Body of pancreas (tissue), 4 donors: ENCODE results near the gene PRUNE2. TPM values are rescaled to one million over a fixed set of nuclear protein-coding genes. Genes with fewer than 3 reads are reported as not detected.
"Not testable (repeated sequence)": the region's sequence is repeated elsewhere in the genome, so short reads cannot be mapped to it uniquely, and the experiment has no call there.

ENCODE experiments used
- ATAC-seq: fragments of 150-250 bp; one replicate; pipeline ENCODE4 v1.9.1; 2016
- DNase-seq, 4 donors: peaks; one replicate each; pipeline ENCODE4 v3.0.0-alpha.2; 2019
- H3K27ac ChIP-seq, 4 donors: fragments of 200-600 bp; sonication (generic); 1 replicate in 3 of 4; 2 replicates in 1 of 4; pipeline versions ENCODE4 v1.5.1 to v1.6.1; 2016 to 2019; ENCODE audit warnings: mild to moderate bottlenecking in 1 of 4, mixed read lengths in 1 of 4, moderate library complexity in 1 of 4
- H3K27me3 ChIP-seq, 2 donors: fragments of 200-600 bp; sonication (generic); one replicate each; pipeline ENCODE4 v1.6.0; 2016; ENCODE audit warnings: mild to moderate bottlenecking in 1 of 2
- H3K36me3 ChIP-seq, 2 donors: fragments of 200-600 bp; sonication (generic); replicated peaks in 1 of 2; 2 replicates each; pipeline ENCODE4 v1.5.1; 2016; ENCODE audit warnings: low read depth in 2 of 2; ENCODE audit not compliant: insufficient read depth in 1 of 2
- H3K4me1 ChIP-seq: fragments of 200-600 bp; sonication (generic); one replicate; pipeline ENCODE4 v1.6.0; 2016
- H3K4me3 ChIP-seq, 2 donors: fragments of 200-600 bp; sonication (generic); 1 replicate in 1 of 2; 2 replicates in 1 of 2; pipeline ENCODE4 v1.5.1; 2016 to 2019
- H3K9me3 ChIP-seq, 3 donors: fragments of 200-600 bp; sonication (generic); 1 replicate in 2 of 3; 2 replicates in 1 of 3; pipeline ENCODE4 v1.5.1; 2016
- POLR2A ChIP-seq, 3 donors: fragments of 450-650 bp; IDR thresholded peaks; one replicate each; pipeline ENCODE4 v1.6.1; 2016; ENCODE audit warnings: antibody characterized with exemption in 3 of 3, mild to moderate bottlenecking in 2 of 3
- WGBS, 2 donors: methylation state at CpG; one replicate each; pipeline ENCODE4 v1.1.5; 2017; 5-methylcytosine and 5-hydroxymethylcytosine counted together
- intact Hi-C: fragments of 100-400 bp; cut with DNase I; formaldehyde crosslinking; loops from one replicate; pipeline ENCODE4 v1.15.1; 2023
- total RNA-seq, 2 donors: library from RNA; depleted of rRNA; stranded (reverse); fragments of >200 nt; gene quantifications; one replicate each; pipeline ENCODE4 v1.1.0, GENCODE V29; 2016
- TF ChIP-seq, protein P1 (sequence below), 7 experiments: fragments of 450-650 bp in 4 of 7; fragments of 200-600 bp in 3 of 7; sonication (generic) in 3 of 7; IDR thresholded peaks; one replicate each; pipeline ENCODE4 v1.5.1; 2016 to 2019; ENCODE audit warnings: antibody characterized with exemption in 7 of 7

The PRUNE2 gene
- total RNA-seq, 2 donors from 2014 or later, result 3.9 to 15.2 TPM

DNA sequence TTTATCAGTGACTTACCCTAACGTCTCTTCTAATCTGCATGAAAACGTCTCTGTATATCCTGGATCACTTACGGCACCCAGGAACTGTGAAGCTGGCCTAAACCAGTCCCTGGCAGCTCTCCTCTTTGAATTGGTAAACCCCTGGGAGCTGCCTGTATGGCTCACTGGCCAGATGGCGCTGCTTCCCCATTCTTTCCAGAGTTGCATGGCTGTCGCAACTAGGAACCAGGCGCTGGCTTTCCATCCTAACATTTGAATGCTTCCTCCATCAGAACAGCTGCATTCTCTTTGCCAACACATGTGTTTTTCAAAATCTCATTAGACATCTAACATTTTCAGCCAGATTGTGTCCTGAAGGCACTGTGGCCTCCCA, 149.7 kb downstream of the PRUNE2 start:
- DNase-seq (peak in 1 of 4 donors; percentile 8), ATAC-seq (no peak)
- Histone ChIP-seq H3K27ac (no peak overlapping the region), H3K4me1 (no peaks in the 10 kb centered on the region), H3K9me3 (no peaks in the 10 kb centered on the region), H3K4me3 (no peak overlapping the region), H3K27me3 (no peaks in the 10 kb centered on the region), H3K36me3 (no peaks in the 10 kb centered on the region)
- WGBS, 2 donors, result 52 to 57% methylated on average over 6 of the region's 6 CpGs
- intact Hi-C loops, result no loop called here
- TF ChIP-seq, protein P1, sequence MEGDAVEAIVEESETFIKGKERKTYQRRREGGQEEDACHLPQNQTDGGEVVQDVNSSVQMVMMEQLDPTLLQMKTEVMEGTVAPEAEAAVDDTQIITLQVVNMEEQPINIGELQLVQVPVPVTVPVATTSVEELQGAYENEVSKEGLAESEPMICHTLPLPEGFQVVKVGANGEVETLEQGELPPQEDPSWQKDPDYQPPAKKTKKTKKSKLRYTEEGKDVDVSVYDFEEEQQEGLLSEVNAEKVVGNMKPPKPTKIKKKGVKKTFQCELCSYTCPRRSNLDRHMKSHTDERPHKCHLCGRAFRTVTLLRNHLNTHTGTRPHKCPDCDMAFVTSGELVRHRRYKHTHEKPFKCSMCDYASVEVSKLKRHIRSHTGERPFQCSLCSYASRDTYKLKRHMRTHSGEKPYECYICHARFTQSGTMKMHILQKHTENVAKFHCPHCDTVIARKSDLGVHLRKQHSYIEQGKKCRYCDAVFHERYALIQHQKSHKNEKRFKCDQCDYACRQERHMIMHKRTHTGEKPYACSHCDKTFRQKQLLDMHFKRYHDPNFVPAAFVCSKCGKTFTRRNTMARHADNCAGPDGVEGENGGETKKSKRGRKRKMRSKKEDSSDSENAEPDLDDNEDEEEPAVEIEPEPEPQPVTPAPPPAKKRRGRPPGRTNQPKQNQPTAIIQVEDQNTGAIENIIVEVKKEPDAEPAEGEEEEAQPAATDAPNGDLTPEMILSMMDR (IDR thresholded peaks at IDR 0.05), result no peak
- no peak for TF ChIP-seq POLR2A (IDR thresholded peaks at IDR 0.05)

DNA sequence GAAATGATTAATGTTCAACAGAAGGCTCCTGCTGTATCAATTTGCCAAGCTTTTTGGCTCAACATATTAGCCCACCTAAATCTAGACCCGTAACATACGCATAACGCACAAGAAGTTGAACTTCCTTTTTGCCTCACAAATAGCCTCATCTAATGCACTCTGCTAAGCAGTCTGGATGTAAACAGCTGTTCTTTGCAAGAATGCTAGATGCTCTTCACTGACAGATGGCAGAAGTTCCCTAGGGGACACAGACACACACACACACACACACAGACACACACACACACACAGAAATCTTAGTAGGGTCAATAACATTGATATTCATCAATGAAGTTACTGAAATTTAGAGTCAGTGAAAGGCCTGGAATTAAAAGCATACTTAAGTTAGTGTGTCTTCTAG, 154.9 kb downstream of the PRUNE2 start:
- intact Hi-C loops, result no loop called here
- no peaks in the 10 kb centered on the region for H3K27me3 ChIP-seq
- ATAC-seq (no peak), DNase-seq (no peak)
- no peak for TF ChIP-seq POLR2A (IDR thresholded peaks at IDR 0.05)
- TF ChIP-seq, protein P1 (IDR thresholded peaks at IDR 0.05), result no peak
- H3K4me1 ChIP-seq, result no peaks in the 10 kb centered on the region
- H3K36me3 ChIP-seq, result no peaks in the 10 kb centered on the region
- H3K4me3 ChIP-seq, result no peak overlapping the region
- WGBS, 2 donors, result 86 to 87% methylated on average over 3 of the region's 3 CpGs
- H3K27ac ChIP-seq, result no peak overlapping the region
- H3K9me3 ChIP-seq, result no peaks in the 10 kb centered on the region

DNA sequence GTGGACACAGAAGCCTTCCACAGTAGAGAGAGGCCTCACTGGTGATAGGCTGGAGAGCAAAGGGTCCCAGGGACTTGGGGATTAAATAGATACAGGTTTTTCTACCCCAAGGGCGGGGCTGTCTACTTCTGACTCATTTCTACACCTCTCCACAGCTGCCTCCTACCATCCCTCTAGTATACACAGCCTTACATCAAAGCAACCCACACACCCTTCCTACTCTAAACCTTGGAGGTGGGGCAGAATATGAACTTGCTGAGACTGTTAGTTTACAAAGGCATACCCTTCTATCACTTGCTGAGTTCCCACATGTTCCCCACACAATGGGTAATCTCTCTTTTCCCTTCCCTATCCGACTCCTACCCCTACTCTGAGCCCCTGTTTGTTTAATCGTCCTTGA, 161.6 kb downstream of the PRUNE2 start:
- H3K9me3 ChIP-seq, result no peaks in the 10 kb centered on the region
- no peaks in the 10 kb centered on the region for H3K4me1 ChIP-seq
- ATAC-seq (no peak), DNase-seq (no peak)
- H3K4me3 ChIP-seq, result no peak overlapping the region
- no peak overlapping the region for H3K27ac ChIP-seq
- H3K27me3 ChIP-seq, result no peaks in the 10 kb centered on the region
- WGBS, 2 donors, result 31 to 63% methylated on average over 3 of the region's 3 CpGs
- H3K36me3 ChIP-seq, result no peaks in the 10 kb centered on the region
- TF ChIP-seq POLR2A (IDR thresholded peaks at IDR 0.05), result no peak
- TF ChIP-seq, protein P1 (IDR thresholded peaks at IDR 0.05), result no peak
- intact Hi-C loops, result no loop called here

DNA sequence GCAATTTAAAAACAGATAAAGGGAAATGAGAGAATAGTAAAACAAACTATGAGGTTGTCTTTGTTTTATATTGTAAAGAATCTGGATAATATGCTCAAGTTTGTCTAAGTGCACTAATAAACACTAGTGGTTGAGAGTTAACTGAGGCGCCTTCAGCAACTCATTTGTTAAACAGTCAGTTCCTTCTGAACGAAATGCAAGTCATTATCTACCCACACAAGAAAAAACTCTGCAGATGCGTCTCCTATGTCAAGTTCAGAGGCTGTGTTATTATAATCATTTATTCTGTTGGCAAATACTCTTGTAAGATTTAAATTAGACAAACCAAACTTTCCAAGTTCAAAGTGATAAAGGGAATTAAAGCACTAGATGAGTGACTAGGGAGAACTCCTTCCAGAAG, 162.0 kb downstream of the PRUNE2 start:
- Histone ChIP-seq H3K27me3 (no peaks in the 10 kb centered on the region), H3K27ac (no peak overlapping the region)
- 36 to 48% methylated on average over 3 of the region's 3 CpGs for WGBS, 2 donors

DNA sequence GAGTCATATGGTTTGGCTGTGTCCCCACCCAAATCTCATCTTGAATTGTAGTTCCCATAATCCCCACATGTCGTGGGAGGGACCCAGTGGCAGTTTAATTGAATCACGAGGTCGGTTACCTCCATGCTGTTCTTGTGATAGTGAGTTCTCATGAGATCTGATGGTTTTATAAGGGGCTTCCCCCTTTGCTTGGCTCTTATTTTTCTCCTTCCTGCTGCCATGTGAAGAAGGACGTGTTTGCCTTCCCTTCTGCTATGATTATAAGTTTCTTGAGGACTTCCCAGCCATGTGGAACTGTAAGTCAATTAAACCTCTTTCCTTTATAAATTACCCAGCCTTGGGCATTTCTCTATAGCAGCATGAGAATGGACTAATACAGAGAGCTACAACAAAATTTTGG, 163.0 kb downstream of the PRUNE2 start:
- H3K36me3 ChIP-seq, ATAC-seq, H3K27me3 ChIP-seq, DNase-seq, H3K9me3 ChIP-seq, H3K27ac ChIP-seq, intact Hi-C loops, H3K4me3 ChIP-seq, H3K4me1 ChIP-seq: not testable (repeated sequence)
- 69 to 78% methylated on average over 4 of the region's 4 CpGs for WGBS, 2 donors

More for the DNA sequence above, 162.0 kb downstream of the PRUNE2 start:
- Histone ChIP-seq H3K4me1 (no peaks in the 10 kb centered on the region), H3K4me3 (no peak overlapping the region), H3K9me3 (no peaks in the 10 kb centered on the region), H3K36me3 (no peaks in the 10 kb centered on the region)
- TF ChIP-seq, protein P1 (IDR thresholded peaks at IDR 0.05), result no peak
- TF ChIP-seq POLR2A (IDR thresholded peaks at IDR 0.05), result no peak
- DNase-seq (no peak), ATAC-seq (no peak)
- intact Hi-C loops, result no loop called here
